Measurements from ENCODE around the gene PTCH2.
"Not testable (repeated sequence)": the region's sequence is repeated elsewhere in the genome, so short reads cannot be mapped to it uniquely, and the experiment has no call there.

The PTCH2 gene

DNA sequence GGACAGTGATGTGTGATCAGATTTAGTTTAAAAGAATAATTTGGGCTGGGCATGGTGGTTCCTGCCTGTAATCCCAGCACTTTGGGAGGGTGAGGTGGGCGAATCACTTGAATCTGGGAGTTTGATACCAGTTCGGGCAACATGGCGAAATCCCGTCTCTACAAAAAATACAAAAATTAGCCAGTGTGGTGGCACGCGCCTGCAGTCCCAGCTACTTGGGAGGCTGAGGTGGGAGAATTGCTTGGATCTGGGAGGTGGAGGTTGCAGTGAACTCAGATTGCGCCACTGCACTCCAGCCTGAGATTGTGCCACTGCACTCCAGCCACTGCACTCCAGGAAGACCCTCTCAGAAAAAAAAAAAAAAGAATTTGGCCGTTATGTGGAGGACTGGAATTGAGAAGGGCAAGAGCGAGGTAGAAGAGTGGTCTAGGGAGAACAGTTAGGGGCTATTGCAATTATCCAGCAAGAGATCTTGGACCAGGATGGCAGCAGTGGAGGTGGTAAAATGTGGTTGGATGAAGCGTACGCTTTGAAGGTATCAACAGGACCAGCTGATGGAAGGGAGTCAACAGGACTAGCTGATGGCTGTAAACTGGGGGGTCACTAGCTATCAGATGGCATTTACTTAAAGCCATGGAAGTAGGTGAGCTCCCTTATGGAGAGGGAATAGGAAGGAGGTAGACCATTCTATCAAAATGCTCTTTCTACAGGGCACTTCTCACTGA is 25.1 kb downstream of the PTCH2 start:
- DNase-seq, result no peak

DNA sequence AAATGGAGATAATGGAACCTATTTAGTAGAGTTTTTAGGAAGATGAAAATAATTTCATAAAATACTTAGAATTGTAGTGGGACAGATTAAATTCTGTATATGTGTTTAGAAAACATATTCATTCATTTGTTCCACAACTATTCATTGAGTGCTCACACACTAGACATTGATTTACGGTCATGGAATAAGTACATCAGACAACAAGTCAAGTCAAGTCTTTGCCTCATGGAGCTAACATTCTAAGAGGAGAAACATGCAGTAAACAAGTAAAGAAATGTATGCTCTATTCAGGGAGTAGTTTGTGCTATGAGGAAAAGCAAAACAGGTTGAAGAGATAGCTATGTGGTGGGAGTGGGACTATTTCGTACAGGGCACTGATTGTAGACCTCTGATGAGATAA is 25.7 kb downstream of the PTCH2 start:
- no peak for DNase-seq

DNA sequence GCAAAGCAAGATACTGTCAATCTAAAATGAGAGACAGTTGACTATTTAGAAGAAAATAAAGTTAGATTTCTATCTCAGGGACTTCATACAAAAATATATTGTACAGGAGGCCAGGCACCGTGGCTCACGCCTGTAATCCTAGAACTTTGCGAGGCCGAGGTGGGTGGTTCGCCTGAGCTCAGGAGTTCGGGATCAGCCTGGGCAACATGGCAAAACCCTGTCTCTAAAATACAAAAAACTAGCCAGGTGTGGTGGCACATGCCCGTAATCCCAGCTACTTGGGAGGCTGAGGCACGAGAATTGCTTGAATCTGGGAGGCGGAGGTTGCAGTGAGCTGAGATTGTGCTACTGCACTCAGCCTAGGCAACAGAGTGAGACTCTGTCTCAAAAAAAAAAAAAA is 27.1 kb downstream of the PTCH2 start:
- DNase-seq, result not testable (repeated sequence)

DNA sequence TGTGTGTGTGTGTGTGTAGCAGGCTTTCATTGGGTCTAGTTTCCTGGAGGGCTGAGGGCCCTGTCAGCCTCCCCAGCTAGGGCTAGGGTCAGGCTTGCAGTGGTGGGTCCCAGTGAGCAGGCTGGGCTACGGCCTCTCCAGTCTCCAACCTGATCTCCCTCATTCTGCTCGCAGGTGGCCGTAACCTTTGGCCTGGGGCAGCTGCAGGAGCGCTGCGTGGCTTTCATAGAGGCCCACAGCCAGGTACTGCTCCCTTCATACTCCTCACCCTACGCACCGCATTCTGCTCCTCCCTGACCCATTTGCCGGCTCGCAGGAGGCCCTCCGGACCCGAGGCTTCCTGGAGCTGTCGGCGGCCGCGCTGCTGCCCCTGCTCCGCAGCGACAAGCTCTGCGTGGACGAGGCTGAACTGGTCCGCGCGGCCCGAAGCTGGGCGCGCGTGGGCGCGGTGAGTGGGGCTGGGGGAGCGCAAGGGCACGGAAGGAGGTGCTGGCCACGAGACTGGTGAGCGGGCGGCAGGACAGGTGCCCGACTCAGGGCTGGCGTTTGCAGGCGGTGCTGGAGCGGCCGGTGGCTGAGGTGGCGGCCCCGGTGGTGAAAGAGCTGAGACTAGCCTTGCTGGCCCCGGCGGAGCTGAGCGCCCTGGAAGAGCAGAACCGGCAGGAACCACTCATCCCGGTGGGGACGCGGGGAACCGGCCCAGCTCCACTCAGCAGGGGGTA is 30.1 kb downstream of the PTCH2 start:
- no peak for DNase-seq

DNA sequence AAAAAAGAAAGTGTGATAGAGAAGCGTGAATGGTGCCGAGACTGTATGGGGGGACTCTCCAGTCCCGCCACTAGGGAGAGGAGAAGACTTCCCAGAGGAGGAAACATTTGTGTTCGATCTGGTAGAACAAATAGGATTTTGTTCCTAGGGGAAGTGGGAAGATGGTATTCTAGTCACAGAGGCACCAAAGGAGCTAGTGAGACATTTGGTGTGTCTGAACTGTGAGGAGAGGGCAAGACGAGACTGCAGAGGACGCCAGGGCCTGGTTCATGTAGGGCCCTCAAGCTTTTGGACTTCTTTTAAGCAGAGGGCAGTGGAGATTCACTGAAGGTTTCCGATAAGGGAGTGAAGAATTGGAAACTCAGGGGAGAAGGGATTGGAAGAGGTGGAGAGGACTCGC is 31.8 kb downstream of the PTCH2 start:
- no peak for DNase-seq

DNA sequence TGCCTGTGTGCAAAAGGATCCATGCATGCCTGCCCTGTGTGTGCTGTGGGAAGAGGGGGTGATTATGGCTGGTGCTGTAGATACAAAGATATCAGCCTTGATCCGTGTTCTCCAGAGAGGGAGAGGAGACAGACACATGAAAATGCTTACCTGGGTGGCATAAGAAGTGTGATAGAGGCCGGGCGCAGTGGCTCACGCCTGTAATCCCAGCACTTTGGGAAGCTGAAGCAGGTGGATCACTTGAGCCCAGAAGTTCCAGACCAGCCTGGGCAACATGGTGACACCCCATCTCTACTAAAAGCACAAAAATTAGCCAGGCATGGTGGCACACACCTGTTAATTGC is 32.3 kb downstream of the PTCH2 start:
- DNase-seq, result not testable (repeated sequence)

DNA sequence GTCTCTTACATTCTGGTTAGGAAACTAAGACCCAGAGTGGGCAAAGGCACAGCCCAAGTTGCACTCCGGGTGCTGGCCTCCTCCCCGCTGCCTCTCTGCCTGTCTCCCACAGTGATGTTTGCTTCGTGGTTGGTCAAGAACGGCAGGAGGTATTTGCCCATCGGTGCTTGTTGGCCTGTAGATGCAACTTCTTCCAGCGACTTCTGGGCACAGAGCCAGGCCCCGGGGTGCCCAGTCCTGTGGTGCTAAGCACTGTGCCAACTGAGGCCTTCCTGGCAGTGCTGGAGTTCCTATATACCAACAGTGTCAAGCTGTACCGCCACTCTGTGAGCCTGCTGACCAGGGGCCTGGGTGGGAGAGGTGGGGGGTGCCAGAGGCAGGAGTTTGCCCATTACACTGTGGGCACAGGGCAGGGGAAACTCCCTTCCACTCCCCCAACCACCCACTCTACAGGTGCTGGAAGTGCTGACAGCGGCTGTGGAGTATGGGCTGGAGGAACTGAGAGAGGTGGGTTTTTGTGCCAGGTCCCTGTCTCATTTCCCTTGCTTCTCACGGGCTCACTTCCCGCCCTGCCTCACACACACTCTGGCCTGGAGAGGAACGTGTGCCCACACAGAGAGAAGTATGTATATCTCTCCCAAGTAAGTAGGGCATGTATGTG is 32.8 kb downstream of the PTCH2 start:
- DNase-seq, result no peak

DNA sequence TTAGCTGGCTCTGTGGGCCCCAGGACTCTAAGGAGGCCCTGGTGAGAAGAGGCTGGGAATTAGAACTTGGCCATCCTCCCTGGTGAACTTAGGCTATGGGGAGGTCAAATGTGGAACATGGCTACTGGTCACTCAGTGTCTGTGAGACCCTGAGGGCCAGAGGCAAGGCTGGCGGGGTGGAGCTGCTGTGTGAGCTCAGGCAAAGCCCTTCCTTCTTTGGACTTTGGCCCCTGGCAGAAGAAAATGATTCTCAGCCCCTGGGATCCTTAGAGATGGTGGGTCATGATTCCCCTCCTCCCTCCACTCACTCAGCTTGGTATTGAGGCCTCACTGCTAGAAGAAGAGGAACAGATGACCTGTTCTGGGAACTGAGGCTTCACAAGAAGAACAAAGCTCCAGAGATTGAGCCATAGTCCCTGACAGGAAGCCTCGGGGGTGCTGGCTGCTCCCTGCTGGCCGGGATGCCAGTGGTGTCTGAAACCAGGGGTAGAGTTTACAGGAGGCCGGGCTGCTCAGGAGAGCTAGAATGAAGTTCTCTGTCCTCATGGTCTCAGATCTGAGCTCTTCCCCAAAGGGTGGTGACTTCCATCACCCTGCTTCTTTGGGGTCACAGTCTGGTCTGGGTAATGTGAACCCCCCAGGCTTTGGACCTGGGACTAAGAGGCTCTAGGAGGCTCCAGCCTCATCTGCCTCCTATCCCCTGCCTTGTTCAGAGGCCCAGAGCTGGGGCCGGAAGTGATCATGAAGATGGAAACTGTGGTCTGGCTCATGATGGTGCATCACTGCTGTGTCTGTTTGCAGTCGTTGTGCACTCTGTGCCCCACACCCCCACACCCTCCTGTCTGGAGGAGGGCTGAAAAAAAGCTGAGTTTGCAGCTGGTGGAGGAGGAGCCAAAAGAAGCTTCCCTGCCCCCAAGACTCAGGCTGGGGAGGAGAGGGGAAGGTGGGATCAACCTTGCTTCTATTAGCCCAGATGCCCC is 33.8 kb downstream of the PTCH2 start:
- DNase-seq, result no peak

DNA sequence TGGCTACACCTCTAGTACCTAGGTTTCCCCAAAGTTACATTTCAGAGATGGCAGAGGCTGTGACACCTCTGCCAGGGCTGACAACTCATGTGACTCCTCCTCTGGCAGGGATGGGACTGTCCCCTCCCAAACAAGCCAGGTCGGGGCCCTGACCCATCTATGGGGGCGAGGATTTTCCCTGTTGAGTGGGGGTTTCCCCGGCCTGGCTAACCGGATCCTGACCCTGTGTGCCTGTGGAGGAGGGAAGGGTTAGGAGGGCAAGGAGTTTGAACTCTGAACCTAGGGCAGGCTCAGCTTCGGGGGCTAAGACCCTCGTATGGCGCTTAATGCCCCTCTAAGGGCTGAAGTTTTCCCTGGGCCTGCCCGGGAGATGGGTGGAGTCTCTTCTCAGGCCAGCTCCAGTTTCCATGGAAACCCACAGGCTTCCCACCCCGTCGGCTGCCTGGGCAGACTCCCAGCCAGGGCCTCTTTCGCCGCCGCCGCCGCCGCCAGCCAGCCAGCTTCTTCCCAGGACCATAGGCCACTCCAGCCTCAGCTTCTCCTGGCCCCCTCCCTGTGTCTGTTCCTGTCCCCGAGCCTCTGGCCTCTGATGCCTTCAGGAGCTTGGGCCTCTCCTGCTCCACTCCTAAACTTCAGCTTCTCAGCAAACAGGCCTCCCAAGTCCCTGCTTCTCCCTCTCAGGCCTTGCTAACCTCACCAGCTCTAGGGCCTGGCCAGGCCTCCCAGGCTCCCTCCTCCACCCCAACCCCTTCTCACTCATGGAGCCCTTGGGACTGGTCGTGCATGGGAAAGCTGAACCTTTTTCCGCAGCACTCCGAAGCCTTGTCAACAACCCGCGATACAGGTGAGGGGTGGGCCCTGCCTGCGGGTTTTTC is 34.8 kb downstream of the PTCH2 start, which contains the start of gene BTBD19:
Gene BTBD19, plus strand, starts transcription at position 461 of the 875 bp plus-strand sequence. Its CDS starts 298 bp downstream, at position 759.
- no peak for DNase-seq

DNA sequence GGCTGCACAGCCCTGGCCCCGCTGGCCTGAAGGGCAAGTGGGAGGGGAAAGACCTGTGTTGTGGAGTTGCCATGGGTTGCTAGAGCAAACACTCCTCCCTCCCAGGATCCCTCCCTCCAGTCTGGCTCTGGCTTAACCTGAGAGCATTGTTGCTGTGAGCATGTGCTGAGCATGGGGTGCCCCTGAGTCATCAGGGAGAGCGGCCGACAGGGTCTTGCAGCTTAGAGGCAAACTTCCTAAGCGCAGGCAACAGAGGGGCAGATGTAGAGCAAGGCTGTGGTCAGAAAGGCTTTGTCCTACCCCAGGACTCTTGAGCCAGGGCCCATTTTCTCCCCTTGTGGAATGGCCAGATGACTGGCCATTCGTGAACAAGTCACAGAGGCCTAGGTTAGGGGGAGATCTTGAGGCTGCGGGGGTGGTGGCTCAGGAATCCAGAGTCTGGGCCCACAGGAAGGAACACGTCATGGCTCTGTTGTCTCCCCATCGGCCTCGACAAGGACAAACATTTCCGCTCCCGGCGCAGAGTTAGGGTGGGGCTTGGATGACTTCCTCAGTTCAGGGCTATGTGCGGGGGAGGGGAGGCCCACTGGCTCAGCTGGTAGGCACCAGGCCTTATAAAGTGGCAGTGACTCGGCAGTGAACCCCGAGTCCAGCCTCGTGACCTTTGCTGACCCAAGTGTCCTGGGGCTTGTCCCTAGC is 35.5 kb downstream of the PTCH2 start:
- no peak for DNase-seq

DNA sequence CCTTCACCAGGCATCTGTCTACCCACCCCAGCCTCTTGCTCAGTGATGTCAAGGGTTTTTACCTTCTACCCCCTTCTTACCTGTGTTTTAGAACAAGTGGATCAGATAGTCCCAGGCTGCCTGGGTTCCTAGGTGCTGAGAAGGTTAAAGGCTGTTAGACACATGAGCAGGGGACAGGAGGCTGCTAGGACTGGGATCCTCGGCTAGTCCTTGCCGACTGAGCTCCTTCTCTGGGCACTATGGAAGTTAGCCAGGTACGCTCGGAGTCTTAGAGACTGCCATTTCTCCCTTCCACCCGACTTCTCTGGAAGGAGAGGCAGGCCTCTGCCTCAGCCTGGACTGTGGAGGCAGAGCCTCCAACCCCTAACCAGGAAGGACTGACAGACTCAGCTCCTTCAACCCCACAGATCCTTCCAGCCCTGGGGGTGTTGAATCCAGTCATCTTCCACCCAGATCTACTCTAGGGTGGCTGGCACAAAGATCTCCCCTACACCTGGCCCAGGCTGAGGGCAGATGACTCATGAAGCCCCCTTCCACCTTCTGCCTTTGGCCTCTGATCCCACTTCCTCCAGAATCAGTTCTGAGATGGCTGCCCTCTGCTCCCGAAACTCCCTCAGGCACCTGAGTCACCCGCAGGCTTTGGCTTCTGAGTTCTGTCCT is 36.2 kb downstream of the PTCH2 start, which contains the start of gene DYNLT4:
Gene DYNLT4, minus strand, starts transcription at position 648 of the 660 bp plus-strand sequence. CDS start 683 bp downstream, outside the sequence.
- DNase-seq, result no peak

DNA sequence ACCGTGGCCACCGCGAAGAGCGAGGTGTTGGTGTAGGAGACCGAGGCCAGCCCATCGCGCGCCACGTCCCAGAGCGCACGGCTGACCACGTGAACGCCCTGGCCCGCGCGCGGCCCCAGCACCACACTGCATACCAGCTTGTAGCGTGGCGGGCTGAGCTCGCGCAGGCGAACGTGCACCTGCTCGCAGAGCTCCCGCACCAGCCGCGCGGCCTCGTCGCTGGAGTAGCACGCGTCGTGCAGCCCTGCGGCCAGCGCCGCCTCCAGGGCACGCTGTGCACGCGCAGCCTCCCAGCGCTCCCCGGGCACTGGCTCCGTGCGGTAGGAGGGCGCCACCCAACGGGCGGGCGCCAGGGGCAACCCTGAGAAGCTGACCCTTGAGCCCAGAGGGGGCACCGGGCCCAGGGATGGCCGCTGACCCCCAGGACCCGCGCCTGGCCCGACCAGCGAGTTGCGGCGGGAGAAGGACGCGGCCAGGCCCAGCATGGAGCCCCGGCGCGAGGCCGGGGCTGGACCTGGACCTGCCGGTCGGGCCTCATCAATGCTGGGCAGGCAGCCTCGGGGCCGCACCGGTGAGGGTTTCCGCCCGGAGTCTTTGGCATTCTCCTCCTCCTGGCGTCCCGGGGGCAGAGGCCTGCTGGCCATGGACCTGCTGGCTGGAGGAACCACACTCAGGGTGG is 36.9 kb downstream of the PTCH2 start:
- DNase-seq, result no peak

DNA sequence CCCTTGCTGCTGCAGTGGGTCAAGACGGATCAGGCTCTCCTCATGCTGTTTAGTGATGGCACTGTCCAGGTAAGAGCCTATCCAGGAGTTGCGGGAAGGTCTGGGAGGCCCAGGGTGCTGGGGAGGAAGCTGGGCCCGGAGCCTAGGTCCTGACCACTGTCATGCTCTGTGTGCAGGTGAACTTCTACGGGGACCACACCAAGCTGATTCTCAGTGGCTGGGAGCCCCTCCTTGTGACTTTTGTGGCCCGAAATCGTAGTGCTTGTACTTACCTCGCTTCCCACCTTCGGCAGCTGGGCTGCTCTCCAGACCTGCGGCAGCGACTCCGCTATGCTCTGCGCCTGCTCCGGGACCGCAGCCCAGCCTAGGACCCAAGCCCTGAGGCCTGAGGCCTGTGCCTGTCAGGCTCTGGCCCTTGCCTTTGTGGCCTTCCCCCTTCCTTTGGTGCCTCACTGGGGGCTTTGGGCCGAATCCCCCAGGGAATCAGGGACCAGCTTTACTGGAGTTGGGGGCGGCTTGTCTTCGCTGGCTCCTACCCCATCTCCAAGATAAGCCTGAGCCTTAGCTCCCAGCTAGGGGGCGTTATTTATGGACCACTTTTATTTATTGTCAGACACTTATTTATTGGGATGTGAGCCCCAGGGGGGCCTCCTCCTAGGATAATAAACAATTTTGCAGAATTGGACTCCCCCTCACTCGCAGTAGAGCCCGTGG is 37.6 kb downstream of the PTCH2 start:
- DNase-seq, result no peak

DNA sequence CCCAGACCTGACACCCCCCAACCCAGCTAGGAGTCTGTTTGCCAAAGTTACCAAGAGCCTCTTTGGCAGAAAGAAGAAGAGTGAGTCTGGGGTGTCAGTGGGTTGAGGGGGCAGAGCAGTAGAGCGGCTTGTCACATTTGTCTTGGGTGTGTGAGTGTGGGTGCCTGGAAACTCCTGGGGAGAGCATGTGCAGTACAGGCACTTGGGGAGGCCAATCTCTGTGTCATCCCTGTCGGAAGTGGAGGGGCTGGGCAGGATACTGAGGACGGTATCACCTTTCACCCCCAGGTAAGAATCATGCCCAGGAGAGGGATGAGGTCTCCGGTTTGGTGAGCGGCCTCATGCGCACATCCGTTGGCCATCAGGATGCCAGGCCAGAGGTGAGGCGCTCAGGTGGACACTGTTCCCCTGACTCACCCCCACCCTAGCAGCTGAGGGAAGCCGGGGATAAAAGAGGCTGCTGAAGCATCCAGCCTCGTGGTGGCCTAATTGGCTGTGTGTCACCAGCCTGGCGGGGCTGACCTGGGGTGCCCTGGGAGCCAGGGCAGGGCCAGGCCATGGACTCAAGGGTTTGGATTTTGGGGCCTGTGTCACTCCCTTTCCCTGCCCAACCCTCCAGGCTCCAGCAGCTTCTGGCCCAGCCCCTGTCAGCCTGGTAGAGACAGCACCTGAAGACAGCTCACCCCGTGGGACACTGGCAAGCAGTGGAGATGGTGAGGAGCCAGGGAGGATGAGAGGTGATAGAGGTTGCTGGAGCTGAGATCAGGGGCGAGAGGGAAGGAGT is 39.5 kb downstream of the PTCH2 start:
- DNase-seq, result no peak

DNA sequence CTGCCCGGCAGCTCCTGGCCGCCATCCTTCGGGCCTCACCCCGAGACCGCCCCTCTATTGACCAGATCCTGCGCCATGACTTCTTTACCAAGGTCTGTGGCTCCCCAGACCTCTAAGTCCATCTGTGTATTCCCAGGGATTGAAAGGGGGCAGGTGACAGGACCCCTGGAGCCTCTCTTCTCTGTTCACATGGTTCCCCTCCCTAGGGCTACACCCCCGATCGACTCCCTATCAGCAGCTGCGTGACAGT is 40.1 kb downstream of the PTCH2 start:
- DNase-seq, result no peak

DNA sequence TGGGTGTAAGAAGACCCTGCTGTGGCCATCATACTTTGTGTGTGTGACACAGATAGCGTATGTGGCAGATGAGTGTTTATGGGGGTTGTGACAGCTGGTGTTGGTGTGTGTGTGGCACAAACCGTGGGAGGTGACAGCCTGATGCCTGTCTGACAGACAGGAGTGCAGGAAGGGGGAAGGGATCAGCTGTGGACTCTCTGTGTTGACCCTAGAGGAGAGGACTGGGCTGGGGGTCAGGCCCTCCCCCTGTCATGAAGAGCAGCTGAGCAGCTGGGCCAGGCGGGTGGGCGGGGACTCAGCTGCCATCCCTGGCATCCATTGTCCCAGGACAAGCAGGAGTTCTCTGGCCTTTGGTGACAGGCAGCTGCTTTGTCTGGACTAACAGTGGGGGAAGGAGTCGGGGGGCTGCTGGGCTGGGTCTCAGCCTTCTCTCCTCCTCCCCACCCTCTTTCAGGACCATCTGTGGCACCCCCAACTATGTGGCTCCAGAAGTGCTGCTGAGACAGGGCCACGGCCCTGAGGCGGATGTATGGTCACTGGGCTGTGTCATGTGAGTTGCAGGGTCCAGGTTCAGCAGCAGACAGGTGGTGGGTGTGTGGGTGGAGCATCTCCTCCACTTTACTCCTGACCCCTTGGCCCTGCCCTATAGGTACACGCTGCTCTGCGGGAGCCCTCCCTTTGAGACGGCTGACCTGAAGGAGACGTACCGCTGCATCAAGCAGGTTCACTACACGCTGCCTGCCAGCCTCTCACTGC is 40.6 kb downstream of the PTCH2 start:
- DNase-seq, result no peak

DNA sequence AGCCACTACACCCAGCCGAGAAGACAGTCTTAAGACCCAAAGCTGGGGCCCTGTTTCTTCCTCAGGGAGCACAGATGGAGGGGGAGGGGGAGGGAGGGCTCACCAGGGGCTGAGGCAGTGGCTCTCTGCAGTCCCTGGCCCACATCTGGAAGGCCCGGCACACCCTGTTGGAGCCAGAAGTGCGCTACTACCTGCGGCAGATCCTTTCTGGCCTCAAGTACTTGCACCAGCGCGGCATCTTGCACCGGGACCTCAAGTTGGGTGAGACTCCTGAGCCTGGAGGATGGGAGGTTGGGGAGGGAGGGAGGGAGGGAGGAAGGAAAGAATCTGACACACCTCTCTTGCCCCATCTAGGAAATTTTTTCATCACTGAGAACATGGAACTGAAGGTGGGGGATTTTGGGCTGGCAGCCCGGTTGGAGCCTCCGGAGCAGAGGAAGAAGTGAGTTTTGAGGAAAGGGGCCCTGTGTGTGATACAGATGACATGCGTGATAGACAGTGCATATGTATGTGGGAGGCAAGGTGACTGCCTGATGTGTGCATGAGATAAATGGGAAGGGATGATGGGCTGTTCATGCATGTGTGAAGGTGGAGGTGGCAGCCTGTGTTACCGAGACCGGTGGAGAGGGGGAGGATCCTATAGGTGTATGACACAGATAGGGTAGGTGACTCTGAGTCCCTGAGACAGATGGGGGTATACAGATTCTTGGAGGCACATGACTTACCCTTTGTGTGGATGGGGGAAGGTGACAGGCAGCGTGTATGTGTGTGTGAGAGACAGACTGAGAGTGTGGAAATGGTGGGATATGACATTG is 41.4 kb downstream of the PTCH2 start:
- no peak for DNase-seq
